Measurements from ENCODE around the gene MYO7B.

MYO7B gene

GRCh38 chr2:127633556-127634065 lies 98.1 kb downstream of the MYO7B start:
- H3K4me1 ChIP-seq (ENCODE audit: control insufficient read depth, insufficient read depth, low read length): peaks cover 71% of the 10 kb centered on the region
- no peaks in the 10 kb centered on the region for H3K27me3 ChIP-seq (ENCODE audit: control insufficient read depth in 1 of 2, insufficient read depth in 2 of 2, low read length in 2 of 2)
- peaks cover 0 to 1% of the 10 kb centered on the region in 2 donors for H3K36me3 ChIP-seq (ENCODE audit: control insufficient read depth in 2 of 2, insufficient read depth in 2 of 2, low read length in 2 of 2)
- H3K9ac ChIP-seq (ENCODE audit: low read length in 2 of 2): no peak overlapping the region
- no peaks in the 10 kb centered on the region for H3K9me3 ChIP-seq (ENCODE audit: control insufficient read depth in 2 of 2, low read length in 2 of 2)
- peak overlapping the region; percentile 78 for H3K27ac ChIP-seq (ENCODE audit: low read length)
- H3K4me3 ChIP-seq (ENCODE audit: low read length in 2 of 2): no peak overlapping the region

- no peaks in the 10 kb centered on the region for H3K9me3 ChIP-seq (ENCODE audit: control insufficient read depth in 2 of 2, low read length in 2 of 2)
- H3K9ac ChIP-seq (ENCODE audit: low read length in 2 of 2): no peak overlapping the region
Observed at GRCh38 chr2:127634066-127634617, 98.7 kb downstream of the MYO7B start.

GRCh38 chr2:127634626-127635379 lies 99.3 kb downstream of the MYO7B start:
- H3K27ac ChIP-seq (ENCODE audit: low read length): peak overlapping the region; percentile 78
- H3K36me3 ChIP-seq (ENCODE audit: control insufficient read depth in 2 of 2, insufficient read depth in 2 of 2, low read length in 2 of 2): peaks cover 7 to 9% of the 10 kb centered on the region in 2 donors
- peaks cover 80% of the 10 kb centered on the region for H3K4me1 ChIP-seq (ENCODE audit: control insufficient read depth, insufficient read depth, low read length)
- H3K9me3 ChIP-seq (ENCODE audit: control insufficient read depth in 2 of 2, low read length in 2 of 2): no peaks in the 10 kb centered on the region
- no peaks in the 10 kb centered on the region for H3K27me3 ChIP-seq (ENCODE audit: control insufficient read depth in 1 of 2, insufficient read depth in 2 of 2, low read length in 2 of 2)
- no peak overlapping the region for H3K4me3 ChIP-seq (ENCODE audit: low read length in 2 of 2)
- no peak overlapping the region for H3K9ac ChIP-seq (ENCODE audit: low read length in 2 of 2)

More at GRCh38 chr2:127634066-127634617, 98.7 kb downstream of the MYO7B start:
- Histone ChIP-seq H3K27me3 (ENCODE audit: control insufficient read depth in 1 of 2, insufficient read depth in 2 of 2, low read length in 2 of 2) (no peaks in the 10 kb centered on the region), H3K27ac (ENCODE audit: low read length) (peak overlapping the region; percentile 78), H3K4me3 (ENCODE audit: low read length in 2 of 2) (no peak overlapping the region), H3K36me3 (ENCODE audit: control insufficient read depth in 2 of 2, insufficient read depth in 2 of 2, low read length in 2 of 2) (peaks cover 4 to 7% of the 10 kb centered on the region in 2 donors), H3K4me1 (ENCODE audit: control insufficient read depth, insufficient read depth, low read length) (peaks cover 76% of the 10 kb centered on the region)

GRCh38 chr2:127635380-127636237 lies 100.1 kb downstream of the MYO7B start:
- H3K36me3 ChIP-seq (ENCODE audit: control insufficient read depth in 2 of 2, insufficient read depth in 2 of 2, low read length in 2 of 2): peaks cover 7 to 12% of the 10 kb centered on the region in 2 donors
- peaks cover 74% of the 10 kb centered on the region for H3K4me1 ChIP-seq (ENCODE audit: control insufficient read depth, insufficient read depth, low read length)
- H3K9ac ChIP-seq (ENCODE audit: low read length in 2 of 2): no peak overlapping the region
- H3K9me3 ChIP-seq (ENCODE audit: control insufficient read depth in 2 of 2, low read length in 2 of 2): no peaks in the 10 kb centered on the region
- peak overlapping the region; percentile 78 for H3K27ac ChIP-seq (ENCODE audit: low read length)
- H3K4me3 ChIP-seq (ENCODE audit: low read length in 2 of 2): no peak overlapping the region
- H3K27me3 ChIP-seq (ENCODE audit: control insufficient read depth in 1 of 2, insufficient read depth in 2 of 2, low read length in 2 of 2): no peaks in the 10 kb centered on the region

GRCh38 chr2:127636248-127637235 lies 101.1 kb downstream of the MYO7B start:
- Histone ChIP-seq H3K36me3 (ENCODE audit: control insufficient read depth in 2 of 2, insufficient read depth in 2 of 2, low read length in 2 of 2) (peaks cover 8 to 17% of the 10 kb centered on the region in 2 donors), H3K4me3 (ENCODE audit: low read length in 2 of 2) (no peak overlapping the region), H3K27ac (ENCODE audit: low read length) (peak overlapping the region; percentile 78), H3K27me3 (ENCODE audit: control insufficient read depth in 1 of 2, insufficient read depth in 2 of 2, low read length in 2 of 2) (no peaks in the 10 kb centered on the region), H3K9ac (ENCODE audit: low read length in 2 of 2) (no peak overlapping the region), H3K4me1 (ENCODE audit: control insufficient read depth, insufficient read depth, low read length) (peaks cover 66% of the 10 kb centered on the region), H3K9me3 (ENCODE audit: control insufficient read depth in 2 of 2, low read length in 2 of 2) (no peaks in the 10 kb centered on the region)

- Histone ChIP-seq H3K4me3 (ENCODE audit: low read length in 2 of 2) (no peak overlapping the region), H3K27ac (ENCODE audit: low read length) (peak overlapping the region; percentile 76), H3K9me3 (ENCODE audit: control insufficient read depth in 2 of 2, low read length in 2 of 2) (no peaks in the 10 kb centered on the region), H3K36me3 (ENCODE audit: control insufficient read depth in 2 of 2, insufficient read depth in 2 of 2, low read length in 2 of 2) (peaks cover 15 to 19% of the 10 kb centered on the region in 2 donors), H3K27me3 (ENCODE audit: control insufficient read depth in 1 of 2, insufficient read depth in 2 of 2, low read length in 2 of 2) (no peaks in the 10 kb centered on the region), H3K4me1 (ENCODE audit: control insufficient read depth, insufficient read depth, low read length) (peaks cover 65% of the 10 kb centered on the region), H3K9ac (ENCODE audit: low read length in 2 of 2) (no peak overlapping the region)
Observed at GRCh38 chr2:127637236-127637630, 101.8 kb downstream of the MYO7B start.

GRCh38 chr2:127637725-127638252 lies 102.3 kb downstream of the MYO7B start:
- peak overlapping the region; percentile 76 for H3K27ac ChIP-seq (ENCODE audit: low read length)
- no peaks in the 10 kb centered on the region for H3K9me3 ChIP-seq (ENCODE audit: control insufficient read depth in 2 of 2, low read length in 2 of 2)
- H3K36me3 ChIP-seq (ENCODE audit: control insufficient read depth in 2 of 2, insufficient read depth in 2 of 2, low read length in 2 of 2): peaks cover 15 to 19% of the 10 kb centered on the region in 2 donors
- no peak overlapping the region for H3K4me3 ChIP-seq (ENCODE audit: low read length in 2 of 2)
- H3K4me1 ChIP-seq (ENCODE audit: control insufficient read depth, insufficient read depth, low read length): peaks cover 63% of the 10 kb centered on the region
- H3K9ac ChIP-seq (ENCODE audit: low read length in 2 of 2): peak overlapping the region in 1 of 2 donors; percentile 42
- no peaks in the 10 kb centered on the region for H3K27me3 ChIP-seq (ENCODE audit: control insufficient read depth in 1 of 2, insufficient read depth in 2 of 2, low read length in 2 of 2)

- H3K27me3 ChIP-seq (ENCODE audit: control insufficient read depth in 1 of 2, insufficient read depth in 2 of 2, low read length in 2 of 2): no peaks in the 10 kb centered on the region
- H3K9ac ChIP-seq (ENCODE audit: low read length in 2 of 2): peak overlapping the region in 1 of 2 donors; percentile 42
- no peaks in the 10 kb centered on the region for H3K9me3 ChIP-seq (ENCODE audit: control insufficient read depth in 2 of 2, low read length in 2 of 2)
- H3K27ac ChIP-seq (ENCODE audit: low read length): peak overlapping the region; percentile 76
- H3K4me1 ChIP-seq (ENCODE audit: control insufficient read depth, insufficient read depth, low read length): peaks cover 63% of the 10 kb centered on the region
- peaks cover 19 to 20% of the 10 kb centered on the region in 2 donors for H3K36me3 ChIP-seq (ENCODE audit: control insufficient read depth in 2 of 2, insufficient read depth in 2 of 2, low read length in 2 of 2)
- H3K4me3 ChIP-seq (ENCODE audit: low read length in 2 of 2): no peak overlapping the region
Observed at GRCh38 chr2:127638361-127639110, 103.1 kb downstream of the MYO7B start.

GRCh38 chr2:127639111-127639474 lies 103.6 kb downstream of the MYO7B start:
- peaks cover 63% of the 10 kb centered on the region for H3K4me1 ChIP-seq (ENCODE audit: control insufficient read depth, insufficient read depth, low read length)
- H3K4me3 ChIP-seq (ENCODE audit: low read length in 2 of 2): no peak overlapping the region
- no peaks in the 10 kb centered on the region for H3K27me3 ChIP-seq (ENCODE audit: control insufficient read depth in 1 of 2, insufficient read depth in 2 of 2, low read length in 2 of 2)
- no peak overlapping the region for H3K9ac ChIP-seq (ENCODE audit: low read length in 2 of 2)
- no peaks in the 10 kb centered on the region for H3K9me3 ChIP-seq (ENCODE audit: control insufficient read depth in 2 of 2, low read length in 2 of 2)
- H3K36me3 ChIP-seq (ENCODE audit: control insufficient read depth in 2 of 2, insufficient read depth in 2 of 2, low read length in 2 of 2): peaks cover 19 to 20% of the 10 kb centered on the region in 2 donors
- peak overlapping the region; percentile 76 for H3K27ac ChIP-seq (ENCODE audit: low read length)

Data from stomach smooth muscle (tissue), 2 donors.